DOHH2 (cell line): ENCODE measurements around the gene WDR64.

Source experiments
- EZH2phosphoT487 ChIP-seq: fragments of 200-600 bp; sonication (generic); IDR thresholded peaks from 2 replicates; pipeline ENCODE4 v1.6.1; 2017; ENCODE audit warnings: borderline replicate concordance, mild to moderate bottlenecking, antibody characterized with exemption, low read length, moderate library complexity, mixed read lengths
- TF ChIP-seq, protein P1 (sequence below): fragments of 200-600 bp; sonication (generic); IDR thresholded peaks from one replicate; pipeline ENCODE4 v1.5.1; 2014; ENCODE audit warnings: antibody characterized with exemption, mild to moderate bottlenecking, low read depth, low read length; ENCODE audit not compliant: poor library complexity, severe bottlenecking

DNA sequence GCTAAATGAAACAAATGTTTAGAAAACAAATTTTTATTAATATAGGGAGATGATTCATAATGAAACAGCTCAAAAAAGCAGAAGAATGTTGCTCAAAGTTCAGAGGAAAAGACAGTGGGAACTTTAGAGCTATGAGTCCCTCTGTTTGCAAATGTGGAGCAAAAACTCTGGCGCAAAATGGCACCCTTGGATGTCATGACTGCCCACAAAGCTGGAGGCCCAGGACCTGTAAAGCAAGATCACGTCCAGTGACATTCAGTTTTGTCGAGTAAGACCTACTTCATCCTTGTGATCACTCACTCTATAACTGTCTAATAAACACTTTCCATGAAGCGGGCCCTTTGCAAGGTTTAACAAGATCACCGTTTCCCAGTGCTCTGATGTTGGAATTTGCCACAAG is 186.8 kb downstream of the WDR64 start:
- TF ChIP-seq, protein P1, sequence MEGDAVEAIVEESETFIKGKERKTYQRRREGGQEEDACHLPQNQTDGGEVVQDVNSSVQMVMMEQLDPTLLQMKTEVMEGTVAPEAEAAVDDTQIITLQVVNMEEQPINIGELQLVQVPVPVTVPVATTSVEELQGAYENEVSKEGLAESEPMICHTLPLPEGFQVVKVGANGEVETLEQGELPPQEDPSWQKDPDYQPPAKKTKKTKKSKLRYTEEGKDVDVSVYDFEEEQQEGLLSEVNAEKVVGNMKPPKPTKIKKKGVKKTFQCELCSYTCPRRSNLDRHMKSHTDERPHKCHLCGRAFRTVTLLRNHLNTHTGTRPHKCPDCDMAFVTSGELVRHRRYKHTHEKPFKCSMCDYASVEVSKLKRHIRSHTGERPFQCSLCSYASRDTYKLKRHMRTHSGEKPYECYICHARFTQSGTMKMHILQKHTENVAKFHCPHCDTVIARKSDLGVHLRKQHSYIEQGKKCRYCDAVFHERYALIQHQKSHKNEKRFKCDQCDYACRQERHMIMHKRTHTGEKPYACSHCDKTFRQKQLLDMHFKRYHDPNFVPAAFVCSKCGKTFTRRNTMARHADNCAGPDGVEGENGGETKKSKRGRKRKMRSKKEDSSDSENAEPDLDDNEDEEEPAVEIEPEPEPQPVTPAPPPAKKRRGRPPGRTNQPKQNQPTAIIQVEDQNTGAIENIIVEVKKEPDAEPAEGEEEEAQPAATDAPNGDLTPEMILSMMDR, result no peak
- TF ChIP-seq EZH2phosphoT487, result no peak
